Panc1 (cell line): Measurements from ENCODE around the gene CDKN3. TPM values are rescaled to one million over a fixed set of nuclear protein-coding genes. Genes with fewer than 3 reads are reported as not detected.

ENCODE experiments used
- ATAC-seq: fragments of 200-7000 bp; cut with Tn5 transposase; 2 replicates; pipeline ENCODE4 v1.9.1; 2020; ENCODE audit warnings: mild to moderate bottlenecking, moderate library complexity
- BruUV-seq: library from RNA; stranded (reverse); fragments of 400-500 nt; replicated peaks from 2 replicates; lab custom pipeline; 2021; lab: Mats Ljungman, UMichigan
- CTCF ChIA-PET: fragments of 300-600 bp; sonication (Branson Sonifier 250); formaldehyde crosslinking; loops from one replicate; lab custom pipeline; 2022; ENCODE audit warnings: antibody characterized with exemption; lab: Charles Lee
- POLR2A ChIA-PET: fragments of 300-600 bp; sonication (Branson Sonifier 250); formaldehyde crosslinking; loops from one replicate; lab custom pipeline; 2022; ENCODE audit warnings: antibody characterized with exemption; lab: Charles Lee
- DNase-seq: peaks from one replicate; pipeline ENCODE4 v3.0.0-alpha.2; 2010; ENCODE audit warnings: low read depth, low spot score
- H3K27ac ChIP-seq: 2 replicates; pipeline ENCODE4 v1.5.1; 2011; ENCODE audit warnings: mild to moderate bottlenecking, low read length, inconsistent platforms
- H3K27me3 ChIP-seq: fragments of 200-500 bp; sonication (Bioruptor generic); 2 replicates; pipeline ENCODE4 v1.6.0; 2014; ENCODE audit warnings: low read length, inconsistent platforms; ENCODE audit not compliant: control insufficient read depth, insufficient read depth
- H3K36me3 ChIP-seq: fragments of 200-500 bp; sonication (Bioruptor generic); 2 replicates; pipeline ENCODE4 v1.5.1; 2014; ENCODE audit warnings: inconsistent platforms, mild to moderate bottlenecking, low read length, moderate library complexity; ENCODE audit not compliant: control insufficient read depth, insufficient read depth
- H3K4me1 ChIP-seq: 2 replicates; pipeline ENCODE4 v1.5.1; 2011; ENCODE audit warnings: inconsistent platforms, mild to moderate bottlenecking, low read length, moderate library complexity; ENCODE audit not compliant: control insufficient read depth, insufficient read depth
- H3K4me3 ChIP-seq, 2 experiments: 2 replicates each; pipeline ENCODE4 v1.5.1; 2011 to 2012; ENCODE audit warnings: low read depth in 2 of 2, low read length in 2 of 2, mild to moderate bottlenecking in 2 of 2, inconsistent platforms in 1 of 2, moderate library complexity in 1 of 2
- H3K9me3 ChIP-seq: fragments of 200-500 bp; sonication (Bioruptor generic); 2 replicates; pipeline ENCODE4 v1.5.1; 2014; ENCODE audit warnings: low read depth, mild to moderate bottlenecking, inconsistent platforms, low read length, moderate library complexity; ENCODE audit not compliant: control insufficient read depth, insufficient read depth
- POLR2AphosphoS5 ChIP-seq: IDR thresholded peaks from 2 replicates; pipeline ENCODE4 v1.6.1; 2012; ENCODE audit warnings: mild to moderate bottlenecking, low read depth, low read length, moderate library complexity
- SIN3A ChIP-seq: IDR thresholded peaks from 2 replicates; pipeline ENCODE4 v1.6.1; 2012; ENCODE audit warnings: low read depth, mild to moderate bottlenecking, low read length, moderate library complexity, borderline replicate concordance; ENCODE audit not compliant: insufficient read depth
- TCF7L2 ChIP-seq: IDR thresholded peaks from 2 replicates; pipeline ENCODE4 v1.6.1; 2011; ENCODE audit warnings: mild to moderate bottlenecking, low read depth, low read length, inconsistent platforms
- in situ Hi-C: cut with HindIII; loops from 2 replicates; pipeline ENCODE4 v1.10.0; 2016; ENCODE audit warnings: low sequenced_read_pairs, low pct_unique_long_range_greater_than_20kb
- intact Hi-C: fragments of 100-400 bp; cut with micrococcal nuclease; formaldehyde crosslinking; loops from one replicate; pipeline ENCODE4 v1.10.0; 2022; ENCODE audit not compliant: unreplicated experiment
- total RNA-seq: library from RNA; stranded (reverse); gene quantifications from one replicate; pipeline ENCODE4 v1.2.1, GENCODE V29; 2021; ENCODE audit not compliant: unreplicated experiment
- TF ChIP-seq, protein P1 (sequence below): fragments of 450-650 bp; IDR thresholded peaks from 2 replicates; pipeline ENCODE4 v1.5.1; 2017; ENCODE audit warnings: mild to moderate bottlenecking
- TF ChIP-seq, protein P2 (sequence below), 2 experiments: IDR thresholded peaks; 2 replicates each; pipeline ENCODE4 v1.6.1; 2011 to 2012; ENCODE audit warnings: low read depth in 2 of 2, control low read depth in 1 of 2, low read length in 1 of 2, mild to moderate bottlenecking in 1 of 2, moderate library complexity in 1 of 2; ENCODE audit not compliant: insufficient read depth in 1 of 2

CDKN3 gene
- total RNA-seq, 1 experiment from 2014 or later: 36.1 TPM

DNA sequence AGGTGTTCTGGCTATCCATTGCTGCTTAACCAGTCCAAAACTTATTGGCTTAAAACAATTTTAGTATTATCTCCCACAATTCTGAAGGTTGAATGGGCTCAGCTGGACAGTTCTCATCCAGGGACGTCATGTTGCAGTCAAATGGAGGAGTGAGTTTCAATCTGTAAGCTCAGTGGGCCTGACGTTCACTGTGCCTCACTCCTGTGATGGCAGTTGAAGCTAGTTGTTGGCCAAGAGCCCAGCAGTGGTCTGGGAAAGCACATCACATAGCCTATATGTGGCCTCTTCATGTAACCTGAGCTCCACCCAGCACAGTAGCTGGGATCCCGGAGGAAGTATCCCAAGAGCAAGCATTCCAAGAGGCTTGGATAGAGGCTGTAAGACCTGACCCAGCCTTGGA, 40.6 kb upstream of the CDKN3 start:
- no peak for DNase-seq
- TF ChIP-seq, protein P1, sequence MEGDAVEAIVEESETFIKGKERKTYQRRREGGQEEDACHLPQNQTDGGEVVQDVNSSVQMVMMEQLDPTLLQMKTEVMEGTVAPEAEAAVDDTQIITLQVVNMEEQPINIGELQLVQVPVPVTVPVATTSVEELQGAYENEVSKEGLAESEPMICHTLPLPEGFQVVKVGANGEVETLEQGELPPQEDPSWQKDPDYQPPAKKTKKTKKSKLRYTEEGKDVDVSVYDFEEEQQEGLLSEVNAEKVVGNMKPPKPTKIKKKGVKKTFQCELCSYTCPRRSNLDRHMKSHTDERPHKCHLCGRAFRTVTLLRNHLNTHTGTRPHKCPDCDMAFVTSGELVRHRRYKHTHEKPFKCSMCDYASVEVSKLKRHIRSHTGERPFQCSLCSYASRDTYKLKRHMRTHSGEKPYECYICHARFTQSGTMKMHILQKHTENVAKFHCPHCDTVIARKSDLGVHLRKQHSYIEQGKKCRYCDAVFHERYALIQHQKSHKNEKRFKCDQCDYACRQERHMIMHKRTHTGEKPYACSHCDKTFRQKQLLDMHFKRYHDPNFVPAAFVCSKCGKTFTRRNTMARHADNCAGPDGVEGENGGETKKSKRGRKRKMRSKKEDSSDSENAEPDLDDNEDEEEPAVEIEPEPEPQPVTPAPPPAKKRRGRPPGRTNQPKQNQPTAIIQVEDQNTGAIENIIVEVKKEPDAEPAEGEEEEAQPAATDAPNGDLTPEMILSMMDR: no peak
- TF ChIP-seq, protein P2, sequence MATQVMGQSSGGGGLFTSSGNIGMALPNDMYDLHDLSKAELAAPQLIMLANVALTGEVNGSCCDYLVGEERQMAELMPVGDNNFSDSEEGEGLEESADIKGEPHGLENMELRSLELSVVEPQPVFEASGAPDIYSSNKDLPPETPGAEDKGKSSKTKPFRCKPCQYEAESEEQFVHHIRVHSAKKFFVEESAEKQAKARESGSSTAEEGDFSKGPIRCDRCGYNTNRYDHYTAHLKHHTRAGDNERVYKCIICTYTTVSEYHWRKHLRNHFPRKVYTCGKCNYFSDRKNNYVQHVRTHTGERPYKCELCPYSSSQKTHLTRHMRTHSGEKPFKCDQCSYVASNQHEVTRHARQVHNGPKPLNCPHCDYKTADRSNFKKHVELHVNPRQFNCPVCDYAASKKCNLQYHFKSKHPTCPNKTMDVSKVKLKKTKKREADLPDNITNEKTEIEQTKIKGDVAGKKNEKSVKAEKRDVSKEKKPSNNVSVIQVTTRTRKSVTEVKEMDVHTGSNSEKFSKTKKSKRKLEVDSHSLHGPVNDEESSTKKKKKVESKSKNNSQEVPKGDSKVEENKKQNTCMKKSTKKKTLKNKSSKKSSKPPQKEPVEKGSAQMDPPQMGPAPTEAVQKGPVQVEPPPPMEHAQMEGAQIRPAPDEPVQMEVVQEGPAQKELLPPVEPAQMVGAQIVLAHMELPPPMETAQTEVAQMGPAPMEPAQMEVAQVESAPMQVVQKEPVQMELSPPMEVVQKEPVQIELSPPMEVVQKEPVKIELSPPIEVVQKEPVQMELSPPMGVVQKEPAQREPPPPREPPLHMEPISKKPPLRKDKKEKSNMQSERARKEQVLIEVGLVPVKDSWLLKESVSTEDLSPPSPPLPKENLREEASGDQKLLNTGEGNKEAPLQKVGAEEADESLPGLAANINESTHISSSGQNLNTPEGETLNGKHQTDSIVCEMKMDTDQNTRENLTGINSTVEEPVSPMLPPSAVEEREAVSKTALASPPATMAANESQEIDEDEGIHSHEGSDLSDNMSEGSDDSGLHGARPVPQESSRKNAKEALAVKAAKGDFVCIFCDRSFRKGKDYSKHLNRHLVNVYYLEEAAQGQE (IDR thresholded peaks at IDR 0.05; ENCODE audit: insufficient read depth in 1 of 2, low read depth in 2 of 2, low read length in 1 of 2): no peak
- TF ChIP-seq SIN3A (no peak), POLR2AphosphoS5 (no peak), TCF7L2 (no peak)
- no peaks in the 10 kb centered on the region for H3K36me3 ChIP-seq
- ChIA-PET POLR2A (no interaction called here), CTCF (interaction anchor here (0.6 kb wide), 1 partner anchor 490 kb away, joined by 3 read pairs; no protein-coding TSS in a partner anchor)
- intact Hi-C loops (no loop called here), in situ Hi-C loops (no loop called here)
- no peak overlapping the region for H3K4me3 ChIP-seq
- H3K4me1 ChIP-seq: no peaks in the 10 kb centered on the region
- no TSS peak for BruUV-seq
- H3K27me3 ChIP-seq: no peaks in the 10 kb centered on the region
- no peaks in the 10 kb centered on the region for H3K9me3 ChIP-seq
- no peak overlapping the region for H3K27ac ChIP-seq
- ATAC-seq: no peak

DNA sequence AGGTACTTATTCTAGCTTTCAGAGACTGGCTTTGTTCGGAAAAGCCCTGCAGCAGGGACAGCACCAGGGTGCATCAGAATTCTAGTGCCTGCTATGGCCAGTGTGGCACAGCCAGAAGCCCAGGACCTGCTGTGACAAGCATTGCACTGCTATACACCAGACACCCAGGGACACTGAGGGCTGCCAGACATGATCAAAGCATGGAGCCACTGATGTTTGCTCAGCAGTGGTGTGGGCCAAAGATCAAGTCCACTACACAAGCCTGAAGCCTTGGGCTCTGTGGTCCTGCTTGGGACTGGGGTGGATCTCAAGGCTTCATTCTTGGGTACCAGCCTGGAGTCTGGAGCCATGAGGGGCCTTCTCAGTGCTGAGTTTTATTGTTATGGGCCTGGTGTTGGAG, 36.1 kb upstream of the CDKN3 start:
- no peak overlapping the region for H3K27ac ChIP-seq
- no TSS peak for BruUV-seq
- no peaks in the 10 kb centered on the region for H3K36me3 ChIP-seq
- TF ChIP-seq SIN3A (no peak), TCF7L2 (no peak), POLR2AphosphoS5 (no peak)
- TF ChIP-seq, protein P2 (IDR thresholded peaks at IDR 0.05; ENCODE audit: insufficient read depth in 1 of 2, low read depth in 2 of 2, low read length in 1 of 2): no peak
- TF ChIP-seq, protein P1: no peak
- DNase-seq (no peak), ATAC-seq (no peak)
- ChIA-PET CTCF (no interaction called here), POLR2A (no interaction called here)
- intact Hi-C loops (no loop called here), in situ Hi-C loops (no loop called here)
- H3K9me3 ChIP-seq: no peaks in the 10 kb centered on the region
- H3K4me3 ChIP-seq: no peak overlapping the region
- no peaks in the 10 kb centered on the region for H3K27me3 ChIP-seq
- H3K4me1 ChIP-seq: no peaks in the 10 kb centered on the region
